Activated B cell treated with CpG ODN at 0.5 μM for 24 hours (primary cell): ENCODE data around the gene GRHPR. TPM values are rescaled to one million over a fixed set of nuclear protein-coding genes. Genes with fewer than 3 reads are reported as not detected.

Source experiments
- ATAC-seq: fragments of 200-7000 bp; cut with Tn5 transposase; one replicate; pipeline ENCODE4 v1.10.0; 2021; ENCODE audit warnings: low read depth, mild to moderate bottlenecking, moderate library complexity
- CTCF ChIA-PET: fragments of 350-600 bp; sonication (Branson Sonifier 250); formaldehyde crosslinking; loops from one replicate; lab custom pipeline; 2021; ENCODE audit warnings: antibody characterized with exemption; lab: Charles Lee
- POLR2A ChIA-PET: fragments of 350-600 bp; sonication (Branson Sonifier 250); formaldehyde crosslinking; loops from one replicate; lab custom pipeline; 2021; ENCODE audit warnings: antibody characterized with exemption; lab: Charles Lee
- DNase-seq: peaks from one replicate; pipeline ENCODE4 v3.0.0; 2022
- H3K27ac Mint-ChIP-seq: one replicate; pipeline ENCODE4 v1.8.0; 2020; ENCODE audit warnings: mixed read lengths
- H3K27me3 Mint-ChIP-seq: one replicate; pipeline ENCODE4 v1.8.0; 2021; ENCODE audit warnings: mixed read lengths
- H3K36me3 Mint-ChIP-seq: one replicate; pipeline ENCODE4 v1.8.0; 2021; ENCODE audit warnings: low read depth, mixed read lengths
- H3K4me1 Mint-ChIP-seq: one replicate; pipeline ENCODE4 v1.8.0; 2021; ENCODE audit warnings: mixed read lengths
- H3K4me3 Mint-ChIP-seq: one replicate; pipeline ENCODE4 v1.8.0; 2020; ENCODE audit warnings: mild to moderate bottlenecking, mixed read lengths
- H3K9me3 Mint-ChIP-seq: one replicate; pipeline ENCODE4 v1.8.0; 2020; ENCODE audit warnings: mixed read lengths
- CTCF ChIP-seq: fragments of 200-600 bp; IDR thresholded peaks from one replicate; pipeline ENCODE4 v1.8.0; 2022; ENCODE audit warnings: antibody characterized with exemption, mild to moderate bottlenecking
- intact Hi-C: fragments of 100-400 bp; cut with micrococcal nuclease; formaldehyde crosslinking; loops from one replicate; pipeline ENCODE4 v1.15.1; 2024
- total RNA-seq: library from RNA; stranded (reverse); gene quantifications from 2 replicates; pipeline ENCODE4 v1.2.3, GENCODE V29; 2022

Gene GRHPR
- total RNA-seq, 1 donor from 2014 or later: 315 TPM

DNA sequence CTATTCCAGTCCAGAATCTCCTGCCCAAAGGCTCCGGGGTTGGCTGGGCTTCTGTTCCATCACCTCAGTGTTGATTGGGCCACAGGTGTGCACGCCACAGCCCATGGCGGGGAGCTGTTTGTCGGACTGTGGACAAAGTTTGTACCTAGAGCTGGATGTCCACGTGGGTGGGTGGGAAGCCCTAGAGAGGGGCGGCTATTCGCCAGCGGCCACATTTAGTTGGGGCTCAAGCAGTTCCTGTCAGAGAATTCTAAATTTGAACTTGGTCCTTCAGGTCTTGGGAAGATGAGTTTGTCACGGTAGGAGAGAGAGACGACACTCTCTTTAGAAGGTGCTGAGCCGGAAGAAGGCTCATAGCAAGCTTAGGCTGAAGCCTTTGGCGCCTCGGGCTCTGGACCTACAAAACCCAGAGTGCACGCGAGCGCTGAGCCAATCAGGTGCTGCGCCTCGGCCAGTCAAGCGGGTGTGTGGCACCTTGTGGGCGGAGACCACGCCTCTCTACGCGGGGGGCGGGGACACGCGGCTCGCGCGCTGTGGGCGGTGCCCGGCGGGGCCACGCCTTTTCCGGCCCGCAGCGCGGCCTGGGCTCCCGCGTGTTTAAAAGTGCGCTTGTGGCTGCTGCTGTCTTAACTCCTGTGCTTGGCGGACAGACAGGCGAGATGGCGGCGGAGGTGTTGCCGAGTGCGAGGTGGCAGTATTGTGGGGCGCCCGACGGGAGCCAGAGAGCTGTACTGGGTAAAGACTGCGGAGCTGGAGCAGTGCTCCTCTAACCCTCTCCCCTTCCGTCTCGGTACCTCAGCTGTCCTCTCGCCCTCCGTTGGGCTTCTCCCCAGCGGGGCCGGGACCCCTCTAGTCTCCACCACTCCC lies 63.1 kb downstream of the GRHPR start, which contains the start of gene POLR1E:
Gene POLR1E, plus strand, starts transcription at position 560 of the 867 bp plus-strand sequence. Its CDS starts 100 bp downstream, at position 660.
- CTCF ChIA-PET: no interaction called here
- POLR2A ChIA-PET: interaction anchor here (0.6 to 1.8 kb wide), 17 partner anchors 20 to 452 kb away, joined by 3 to 25 read pairs (median 3); partner anchors contain the start of genes PAX5, TOMM5 and ZBTB5
- peak within 1 kb of the TSS; percentile 85 for H3K27ac Mint-ChIP-seq

DNA sequence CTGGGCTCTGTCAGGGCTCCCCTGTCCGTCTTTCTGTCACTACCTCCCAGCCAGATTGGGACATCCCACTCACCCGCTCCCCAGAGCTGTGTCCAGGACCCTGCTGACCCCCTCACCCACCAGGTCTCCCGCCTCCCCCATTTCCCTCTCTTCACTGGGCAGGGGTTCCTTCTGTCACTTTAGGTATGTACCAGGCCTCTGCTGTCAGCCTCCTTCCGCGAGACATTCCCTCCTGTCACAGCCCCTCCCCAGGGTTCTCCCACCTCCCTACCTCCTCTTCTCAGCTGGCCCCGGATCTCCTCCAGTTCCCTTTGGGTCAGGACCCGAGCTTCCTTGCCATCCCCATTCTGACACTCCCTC lies 63.7 kb downstream of the GRHPR start:
- H3K9me3 Mint-ChIP-seq: no peaks in the 10 kb centered on the region
- H3K36me3 Mint-ChIP-seq: peaks cover 45% of the 10 kb centered on the region
- peaks cover 31% of the 10 kb centered on the region for H3K4me1 Mint-ChIP-seq
- DNase-seq: no peak
- CTCF ChIA-PET: no interaction called here
- no peak for TF ChIP-seq CTCF
- POLR2A ChIA-PET: interaction anchor here (0.8 to 1.8 kb wide), 13 partner anchors 20 to 452 kb away, joined by 3 to 25 read pairs (median 3); partner anchors contain the start of genes PAX5, TOMM5 and ZBTB5
- H3K27ac Mint-ChIP-seq: peak overlapping the region; percentile 82
- intact Hi-C loops: loop anchor here (2.0 to 10.0 kb wide), 7 partner anchors 91 to 721 kb away; partner anchors contain the start of genes EXOSC3, FBXO10, PAX5 and TOMM5
- peak overlapping the region; percentile 92 for H3K4me3 Mint-ChIP-seq
- no peaks in the 10 kb centered on the region for H3K27me3 Mint-ChIP-seq
- ATAC-seq: no peak

More for the DNA sequence above, 63.1 kb downstream of the GRHPR start, which contains the start of gene POLR1E:
- Mint-ChIP-seq H3K36me3 (peaks cover 39% of the 10 kb centered on the region), H3K9me3 (no peaks in the 10 kb centered on the region), H3K4me3 (peak within 1 kb of the TSS; percentile 92), H3K27me3 (no peaks in the 10 kb centered on the region), H3K4me1 (peaks cover 31% of the 10 kb centered on the region)
- no peak for TF ChIP-seq CTCF
- DNase-seq (peak; percentile 99), ATAC-seq (peak; percentile 98)
- intact Hi-C loops: loop anchor here (1.0 to 10.0 kb wide), 11 partner anchors 19 to 721 kb away; partner anchors contain the start of genes EXOSC3, FBXO10, GRHPR and PAX5

Other genes with a start within 250 kb of the GRHPR start
- 26.5 and 28.1 TPM in 2 replicates for gene ZBTB5, start 42.8 kb downstream of the GRHPR start, total RNA-seq
- gene POLR1E, start 63.3 kb downstream of the GRHPR start, total RNA-seq: 45.4 and 46.3 TPM in 2 replicates
- gene FBXO10, start 153.7 kb downstream of the GRHPR start, total RNA-seq: 29.8 and 39.4 TPM in 2 replicates
- 77.8 and 80.3 TPM in 2 replicates for gene TOMM5, start 169.9 kb downstream of the GRHPR start, total RNA-seq
- 0.07 TPM in 1 of 2 replicates, not detected in the other for gene FRMPD1, start 228.3 kb downstream of the GRHPR start, total RNA-seq